Left hindlimb (tissue), 1 donor: ENCODE measurements around the gene NANOS1.

Experiments used
- DNase-seq: peaks from one replicate; pipeline ENCODE4 v3.0.0-alpha.2; 2018

Gene NANOS1

DNA sequence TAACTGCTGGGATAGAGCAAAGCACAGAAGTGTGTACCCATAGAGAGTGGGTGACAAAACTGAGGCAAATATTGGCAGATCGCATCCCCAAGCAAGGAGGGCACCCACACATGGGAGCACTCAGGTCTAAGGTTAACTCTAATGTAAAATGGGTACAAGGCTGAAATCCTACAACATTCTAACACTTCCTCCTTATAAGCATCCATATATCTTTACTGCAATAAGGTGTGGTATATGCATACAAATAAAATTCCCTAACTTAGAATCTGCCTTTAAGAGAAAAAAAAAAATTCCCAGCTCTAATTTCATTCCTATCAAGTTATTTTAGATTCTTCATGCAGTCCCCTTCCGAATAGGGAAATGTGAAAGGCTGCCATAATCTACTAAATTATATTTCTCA, 32.4 kb downstream of the NANOS1 start:
- no peak for DNase-seq

DNA sequence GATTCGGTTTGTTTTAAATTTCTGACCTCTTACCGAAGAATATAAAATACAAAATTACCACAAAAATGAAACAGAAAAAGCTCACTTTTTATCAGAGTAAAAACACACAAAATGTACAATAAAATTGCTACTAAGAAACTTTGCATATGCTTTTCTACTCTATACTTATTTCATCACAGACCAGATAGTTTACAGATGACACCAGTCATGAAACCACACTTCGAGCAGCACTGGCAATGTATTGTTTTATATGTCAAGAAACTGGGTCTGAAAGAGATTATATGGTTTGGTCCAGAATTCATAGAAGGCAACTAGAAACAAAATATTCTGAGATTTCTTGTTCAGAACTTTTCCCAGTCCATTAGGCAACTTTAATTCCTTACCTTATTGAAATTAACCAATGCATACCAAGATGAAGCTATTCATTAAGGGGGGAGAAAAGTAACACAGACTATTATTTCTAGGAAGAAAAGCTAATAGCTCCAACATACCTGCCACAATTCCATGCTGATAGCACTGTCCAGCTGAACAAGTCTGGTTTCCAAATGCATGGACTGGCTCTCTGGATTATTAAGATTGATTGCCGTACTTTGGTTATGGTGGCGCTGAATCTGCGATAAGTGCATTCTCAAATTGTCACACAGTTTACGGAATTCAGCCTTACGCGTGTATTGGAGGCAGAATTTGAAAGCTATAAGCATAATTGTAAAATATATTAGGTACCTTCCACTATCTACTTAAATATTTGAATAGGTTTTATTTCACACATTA, 41.1 kb downstream of the NANOS1 start:
- no peak for DNase-seq

DNA sequence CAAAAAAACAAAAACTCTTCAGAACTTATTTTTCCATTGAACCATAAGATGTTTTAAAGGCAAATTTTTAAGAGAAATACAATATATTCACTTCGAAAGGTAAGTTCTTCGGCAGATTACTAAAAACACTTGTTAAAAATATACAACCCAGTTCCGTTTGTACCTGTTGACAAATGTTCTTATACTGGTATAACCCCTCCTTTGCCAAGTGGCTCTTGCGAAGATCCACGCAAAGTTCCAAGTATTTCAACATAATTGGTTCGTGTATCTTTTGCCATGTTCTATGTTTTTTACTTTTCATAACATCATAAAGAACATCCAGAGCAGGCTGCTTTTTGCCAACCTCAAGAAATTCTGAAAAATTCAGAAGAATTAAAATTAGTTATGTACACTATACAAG, 44.1 kb downstream of the NANOS1 start:
- DNase-seq, result no peak

DNA sequence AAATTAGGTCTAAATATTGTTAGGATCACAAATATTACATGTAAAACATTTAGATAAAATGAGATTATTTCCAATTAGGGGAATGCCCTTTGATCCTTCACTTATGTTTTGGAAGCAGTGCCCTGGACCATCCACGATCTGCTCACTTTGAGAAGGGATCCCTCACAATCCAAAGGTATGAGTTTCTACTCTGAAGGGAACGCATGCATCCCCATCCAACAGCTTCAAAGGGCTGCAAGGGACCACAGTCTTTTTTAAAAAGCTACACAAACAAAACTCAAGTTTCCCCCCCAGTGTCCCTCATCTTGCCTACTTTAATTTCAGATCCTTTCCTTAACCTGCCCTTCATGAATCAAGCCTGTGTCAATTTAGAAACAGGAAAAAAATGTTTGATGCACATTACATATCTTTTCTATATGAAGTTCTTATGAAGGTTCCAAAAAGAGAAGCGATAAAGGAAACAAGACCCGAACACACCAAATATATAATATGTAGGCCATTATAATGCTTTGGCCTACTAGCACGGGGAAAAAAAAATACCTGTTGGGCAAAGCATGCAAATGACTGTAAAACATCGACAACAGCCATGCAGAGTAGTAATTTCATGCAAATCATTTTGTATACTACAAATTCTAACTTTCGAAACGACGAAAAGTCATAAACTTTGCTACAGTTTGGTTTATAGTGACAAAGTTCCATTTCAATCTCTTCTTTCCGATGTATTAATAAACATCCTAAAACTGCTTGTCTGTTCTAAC, 49.1 kb downstream of the NANOS1 start:
- DNase-seq, result no peak

DNA sequence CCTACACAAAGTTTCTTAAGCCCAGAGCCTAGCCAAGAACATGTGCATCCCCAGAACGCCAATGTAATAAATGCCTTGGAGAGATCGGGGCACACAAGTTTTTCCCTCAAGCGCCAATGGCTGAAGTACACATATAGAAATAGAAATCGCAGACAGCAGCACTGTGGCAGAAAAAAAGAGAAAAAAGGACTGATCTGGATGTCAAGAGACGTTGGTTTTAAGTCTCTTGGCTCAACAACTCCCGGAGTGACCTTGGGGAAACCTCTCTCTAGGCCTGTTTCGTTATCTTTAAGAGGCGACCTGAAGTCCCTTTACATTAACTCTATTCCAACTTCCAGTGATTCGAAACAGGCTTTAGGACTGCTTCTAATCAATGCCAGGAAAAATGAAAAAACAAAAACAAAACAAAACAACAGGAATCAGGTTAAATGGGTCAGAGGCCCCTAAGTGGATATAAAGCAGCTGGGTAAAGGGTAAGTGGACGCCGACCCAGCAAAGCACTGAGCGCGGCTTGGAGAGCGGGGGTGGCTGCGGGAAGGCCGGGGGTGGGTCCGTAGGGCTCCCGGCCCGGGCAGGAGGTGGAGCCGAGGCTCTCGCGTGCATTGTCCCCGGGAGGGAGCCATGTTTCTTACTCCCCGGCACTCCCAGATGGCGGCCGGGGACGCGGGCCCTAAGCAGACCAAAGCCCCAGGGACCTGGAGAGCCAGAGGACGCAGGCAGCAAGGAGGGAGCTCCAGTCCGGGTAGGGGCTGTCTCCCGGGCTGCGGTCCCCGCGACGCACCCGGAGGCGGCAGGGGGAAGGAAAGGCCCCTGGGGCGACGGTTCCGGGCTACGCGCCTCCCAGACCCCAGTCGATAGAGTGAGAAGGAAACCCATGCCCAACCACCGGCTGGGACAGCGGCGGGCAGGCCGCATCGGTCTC, 50.3 kb downstream of the NANOS1 start:
- peak; percentile 79 for DNase-seq

DNA sequence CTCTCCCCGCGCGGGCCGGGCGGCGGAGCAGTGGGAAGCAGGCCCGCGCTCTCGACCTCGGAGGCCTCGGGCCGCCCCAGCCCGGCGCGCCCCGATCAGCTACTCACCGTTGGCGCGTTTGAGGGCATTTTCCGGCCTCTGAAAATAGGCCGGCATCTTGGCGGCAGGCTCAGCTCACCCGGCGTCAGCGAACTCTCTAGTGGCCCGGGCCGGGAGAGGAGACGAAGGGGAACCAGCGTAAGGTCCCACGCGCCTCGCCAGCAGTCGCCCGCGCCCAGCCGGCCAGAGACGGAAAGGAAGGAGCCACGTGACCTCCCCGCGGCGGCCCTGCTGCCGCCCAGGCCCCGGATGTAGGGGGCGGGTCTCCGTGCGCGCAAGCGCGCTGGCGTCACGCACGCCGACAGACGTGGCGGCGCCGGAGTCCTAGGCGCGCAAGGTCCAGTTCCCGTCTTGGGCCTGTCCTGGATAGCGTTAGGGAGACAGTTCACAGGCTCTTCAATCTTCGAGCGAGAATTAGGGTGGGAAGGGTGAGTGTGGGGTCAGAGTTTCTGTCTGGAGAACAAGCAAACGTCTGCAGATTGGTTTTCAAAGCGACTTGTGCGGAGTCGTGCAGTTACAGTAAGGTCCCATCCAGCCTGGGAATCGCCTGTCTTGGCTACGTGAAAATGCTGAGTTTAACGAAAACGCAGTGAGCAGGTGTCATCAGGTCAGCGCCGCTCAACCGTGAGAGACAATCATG, 51.2 kb downstream of the NANOS1 start, which contains the start of gene EIF3A:
TSS of gene EIF3A (minus strand) at position 297 of the 739 bp plus-strand sequence. CDS start at position 156, 141 bp downstream.
- DNase-seq, result peak; percentile 95
